Measurements from ENCODE around the gene MC1R.
"Not testable (repeated sequence)": the region's sequence is repeated elsewhere in the genome, so short reads cannot be mapped to it uniquely, and the experiment has no call there.

The MC1R gene

GRCh38 chr16:89913408-89914387 lies 5.0 kb upstream of the MC1R start:
- no peak for DNase-seq (ENCODE audit: low read depth in 2 of 2)

GRCh38 chr16:89914642-89915285 lies 3.9 kb upstream of the MC1R start:
- DNase-seq (ENCODE audit: low read depth in 2 of 2): not testable (repeated sequence)

GRCh38 chr16:89915303-89916232 lies 3.1 kb upstream of the MC1R start:
- no peak for DNase-seq (ENCODE audit: low read depth in 2 of 2)

GRCh38 chr16:89917773-89918452 lies 749 bp upstream of the MC1R start:
- DNase-seq (ENCODE audit: low read depth in 2 of 2): peak; percentile 21 to 36

GRCh38 chr16:89919535-89920406 lies 1.1 kb downstream of the MC1R start:
- DNase-seq (ENCODE audit: low read depth in 2 of 2): no peak

- DNase-seq (ENCODE audit: low read depth in 2 of 2): no peak
Measured at GRCh38 chr16:89920723-89921122, 2.1 kb downstream of the MC1R start.

GRCh38 chr16:89921131-89921701 lies 2.6 kb downstream of the MC1R start:
- no peak for DNase-seq (ENCODE audit: low read depth in 2 of 2)

GRCh38 chr16:89921702-89922476 lies 3.2 kb downstream of the MC1R start:
- no peak for DNase-seq (ENCODE audit: low read depth in 2 of 2)

GRCh38 chr16:89922477-89922883 lies 3.8 kb downstream of the MC1R start:
- no peak for DNase-seq (ENCODE audit: low read depth in 2 of 2)

GRCh38 chr16:89922884-89923639 lies 4.4 kb downstream of the MC1R start, which contains the start of gene TUBB3:
Gene TUBB3, plus strand, starts transcription at chr16:89923342. Its CDS starts 60 bp downstream, at chr16:89923402.
- DNase-seq (ENCODE audit: low read depth in 2 of 2): no peak

GRCh38 chr16:89923640-89924296 lies 5.1 kb downstream of the MC1R start:
- no peak for DNase-seq (ENCODE audit: low read depth in 2 of 2)

GRCh38 chr16:89924297-89924924 lies 5.7 kb downstream of the MC1R start:
- DNase-seq (ENCODE audit: low read depth in 2 of 2): no peak

- no peak for DNase-seq (ENCODE audit: low read depth in 2 of 2)
Measured at GRCh38 chr16:89924925-89925307, 6.3 kb downstream of the MC1R start.

- no peak for DNase-seq (ENCODE audit: low read depth in 2 of 2)
Measured at GRCh38 chr16:89925596-89926079, 7.0 kb downstream of the MC1R start.

GRCh38 chr16:89931305-89931896 lies 12.7 kb downstream of the MC1R start:
- no peak for DNase-seq (ENCODE audit: low read depth in 2 of 2)

GRCh38 chr16:89931964-89932363 lies 13.3 kb downstream of the MC1R start:
- DNase-seq (ENCODE audit: low read depth in 2 of 2): no peak

- DNase-seq (ENCODE audit: low read depth in 2 of 2): not testable (repeated sequence)
Measured at GRCh38 chr16:89934019-89934418, 15.4 kb downstream of the MC1R start.

Data from stimulated activated CD4-positive, alpha-beta T cell treated with anti-CD3 and anti-CD28 coated beads, Interleukin-1b, Interleukin-23, amount 100 ng/mL, for 1 hour (primary cell).